Non-pigmented ciliary epithelial cell (primary cell): ENCODE data around the gene PEAK3.

Source experiments
- DNase-seq: peaks from one replicate; pipeline ENCODE4 v3.0.0-alpha.2; 2010; ENCODE audit warnings: low read depth

The PEAK3 gene

GRCh38 chr19:2249880-2250765 lies 31.9 kb downstream of the PEAK3 start:
- DNase-seq: no peak

GRCh38 chr19:2249010-2249866 lies 32.7 kb downstream of the PEAK3 start, which contains the start of gene AMH:
AMH (plus strand) TSS chr19:2249323; CDS start chr19:2249333, 10 bp downstream.
- DNase-seq: no peak

- no peak for DNase-seq
Observed at GRCh38 chr19:2248136-2249009, 33.6 kb downstream of the PEAK3 start.

- no peak for DNase-seq
Observed at GRCh38 chr19:2247433-2248101, 34.4 kb downstream of the PEAK3 start.

- no peak for DNase-seq
Observed at GRCh38 chr19:2246801-2247361, 35.1 kb downstream of the PEAK3 start.

- no peak for DNase-seq
Observed at GRCh38 chr19:2246014-2246620, 35.9 kb downstream of the PEAK3 start.

GRCh38 chr19:2245273-2245672 lies 36.7 kb downstream of the PEAK3 start:
- DNase-seq: no peak

GRCh38 chr19:2244486-2244885 lies 37.5 kb downstream of the PEAK3 start:
- DNase-seq: no peak

GRCh38 chr19:2244125-2244411 lies 37.9 kb downstream of the PEAK3 start:
- no peak for DNase-seq

GRCh38 chr19:2243274-2244124 lies 38.5 kb downstream of the PEAK3 start:
- no peak for DNase-seq

GRCh38 chr19:2242816-2243215 lies 39.2 kb downstream of the PEAK3 start:
- DNase-seq: no peak

- no peak for DNase-seq
Observed at GRCh38 chr19:2242092-2242537, 39.9 kb downstream of the PEAK3 start.

GRCh38 chr19:2240881-2241760 lies 40.9 kb downstream of the PEAK3 start:
- DNase-seq: no peak

GRCh38 chr19:2239771-2240770 lies 41.9 kb downstream of the PEAK3 start:
- DNase-seq: peak; percentile 14

GRCh38 chr19:2239173-2239572 lies 42.8 kb downstream of the PEAK3 start:
- no peak for DNase-seq

- no peak for DNase-seq
Observed at GRCh38 chr19:2237869-2238153, 44.2 kb downstream of the PEAK3 start.

- DNase-seq: no peak
Observed at GRCh38 chr19:2237051-2237868, 44.7 kb downstream of the PEAK3 start.
